SK-N-MC (cell line): ENCODE results near the gene LNP1.

ENCODE experiments used
- EZH2 ChIP-seq: fragments of 200-600 bp; sonication (generic); IDR thresholded peaks from one replicate; pipeline ENCODE4 v1.6.1; 2017; ENCODE audit warnings: antibody characterized with exemption
- FOXP2 ChIP-seq: optimal IDR thresholded peaks from 2 replicates; pipeline ENCODE3; 2011; ENCODE audit warnings: mild to moderate bottlenecking, moderate library complexity; ENCODE audit not compliant: insufficient read depth; ENCODE audit errors: extremely low read length, control extremely low read depth
- POLR2AphosphoS5 ChIP-seq: IDR thresholded peaks from 2 replicates; pipeline ENCODE4 v1.6.1; 2012; ENCODE audit warnings: mild to moderate bottlenecking, low read depth, low read length, borderline replicate concordance

- TF ChIP-seq POLR2AphosphoS5 (no peak), EZH2 (no peak), FOXP2 (no peak)
Measured at GRCh38 chr3:100437721-100438622, 36.6 kb downstream of the LNP1 start.
